Fibroblast of lung (primary cell): Measurements from ENCODE around the gene GHRHR. TPM values are rescaled to one million over a fixed set of nuclear protein-coding genes. Genes with fewer than 3 reads are reported as not detected.

Experiments
- DNase-seq, 2 donors: peaks; one replicate each; pipeline versions ENCODE4 v3.0.0 to v3.0.0-alpha.2; 2010; ENCODE audit warnings: low read depth in 2 of 2
- H2AFZ ChIP-seq: 2 replicates; pipeline ENCODE4 v1.5.1; 2012; ENCODE audit warnings: low read length, control low read depth, inconsistent platforms
- H3K27ac ChIP-seq: 2 replicates; pipeline ENCODE4 v1.5.1; 2011; ENCODE audit warnings: low read length, control low read depth; ENCODE audit not compliant: insufficient read depth
- H3K27me3 ChIP-seq: 2 replicates; pipeline ENCODE4 v1.5.1; 2011; ENCODE audit warnings: mild to moderate bottlenecking, low read length; ENCODE audit not compliant: control insufficient read depth, insufficient read depth
- H3K36me3 ChIP-seq: 2 replicates; pipeline ENCODE4 v1.5.1; 2011; ENCODE audit warnings: low read length; ENCODE audit not compliant: control insufficient read depth, insufficient read depth
- H3K4me1 ChIP-seq: 2 replicates; pipeline ENCODE4 v1.5.1; 2011; ENCODE audit warnings: low read length; ENCODE audit not compliant: control insufficient read depth, insufficient read depth; ENCODE audit errors: extremely low read depth
- H3K4me2 ChIP-seq: 2 replicates; pipeline ENCODE4 v1.5.1; 2011; ENCODE audit warnings: low read length, control low read depth; ENCODE audit not compliant: insufficient read depth; ENCODE audit errors: extremely low read depth
- H3K4me3 ChIP-seq, 4 experiments: fragments of 200-600 bp in 1 of 4; sonication (generic) in 1 of 4; replicated peaks in 1 of 4; 2 replicates each; pipeline ENCODE4 v1.5.1; 2011 to 2016; ENCODE audit warnings: low read length in 4 of 4, low read depth in 3 of 4, mild to moderate bottlenecking in 3 of 4, control low read depth in 2 of 4, inconsistent platforms in 1 of 4, mixed read lengths in 1 of 4; ENCODE audit not compliant: insufficient read depth in 1 of 4; ENCODE audit errors: control extremely low read depth in 1 of 4
- H3K79me2 ChIP-seq: 2 replicates; pipeline ENCODE4 v1.5.1; 2012; ENCODE audit warnings: mild to moderate bottlenecking, low read length, inconsistent platforms; ENCODE audit not compliant: control insufficient read depth, insufficient read depth
- H3K9ac ChIP-seq: 2 replicates; pipeline ENCODE4 v1.5.1; 2011; ENCODE audit warnings: mild to moderate bottlenecking, low read length, control low read depth; ENCODE audit not compliant: insufficient read depth
- H3K9me3 ChIP-seq: 2 replicates; pipeline ENCODE4 v1.5.1; 2012; ENCODE audit warnings: low read depth, low read length; ENCODE audit not compliant: control insufficient read depth, insufficient read depth
- H4K20me1 ChIP-seq: 2 replicates; pipeline ENCODE4 v1.5.1; 2011; ENCODE audit warnings: low read length; ENCODE audit not compliant: control insufficient read depth, insufficient read depth; ENCODE audit errors: extremely low read depth
- CTCF ChIP-seq, 2 donors: IDR thresholded peaks in 1 of 2; conservative IDR thresholded peaks in 1 of 2; 1 replicate in 1 of 2; 2 replicates in 1 of 2; pipeline ENCODE4 v1.5.1; 2011 to 2012; ENCODE audit warnings: low read length in 2 of 2, control low read depth in 1 of 2, inconsistent platforms in 1 of 2, low read depth in 1 of 2, mild to moderate bottlenecking in 1 of 2
- EZH2 ChIP-seq: IDR thresholded peaks from 2 replicates; pipeline ENCODE4 v1.5.1; 2012; ENCODE audit warnings: low read length, control low read depth, mild to moderate bottlenecking; ENCODE audit errors: missing control alignments
- polyA plus RNA-seq, 2 donors: library from polyadenylated mRNA; depleted of rRNA in 1 of 2; stranded (reverse) in 1 of 2; unstranded in 1 of 2; fragments of >200 nt; gene quantifications; 2 replicates each; pipeline ENCODE4 v1.2.1, GENCODE V29; 2011 to 2012; ENCODE audit warnings: missing spikeins in 1 of 2
- total RNA-seq: library from RNA; depleted of rRNA; stranded (reverse); fragments of >200 nt; gene quantifications from 2 replicates; pipeline ENCODE4 v1.2.1, GENCODE V29; 2014

The GHRHR gene
- total and polyA plus RNA-seq, 2 donors (not counting 1 experiment from before 2014, with no cell fraction given), result not detected

GRCh38 chr7:30992414-30992813 is 28.7 kb downstream of the GHRHR start:
- Histone ChIP-seq H3K79me2 (no peaks in the 10 kb centered on the region), H3K9me3 (no peaks in the 10 kb centered on the region), H3K27me3 (no peaks in the 10 kb centered on the region), H3K9ac (no peak overlapping the region), H3K4me1 (peaks cover 4% of the 10 kb centered on the region), H4K20me1 (no peaks in the 10 kb centered on the region), H3K4me3 (no peak overlapping the region), H3K4me2 (no peak overlapping the region), H3K36me3 (no peaks in the 10 kb centered on the region), H3K27ac (no peak overlapping the region), H2AFZ (no peak overlapping the region)
- DNase-seq, result no peak
- TF ChIP-seq CTCF (conservative IDR thresholded peaks at IDR 0.05 in 1 of 2, IDR thresholded peaks at IDR 0.05 in 1 of 2; ENCODE audit: low read depth in 1 of 2, low read length in 2 of 2) (no peak), EZH2 (no peak)

GRCh38 chr7:30994206-30995100 is 30.7 kb downstream of the GHRHR start:
- Histone ChIP-seq H3K79me2 (no peaks in the 10 kb centered on the region), H3K36me3 (no peaks in the 10 kb centered on the region), H3K9ac (no peak overlapping the region), H3K4me3 (no peak overlapping the region), H3K27ac (no peak overlapping the region), H3K9me3 (no peaks in the 10 kb centered on the region), H3K4me1 (no peaks in the 10 kb centered on the region), H4K20me1 (no peaks in the 10 kb centered on the region), H3K27me3 (no peaks in the 10 kb centered on the region), H3K4me2 (no peak overlapping the region), H2AFZ (no peak overlapping the region)
- DNase-seq, result no peak
- no peak for TF ChIP-seq EZH2
- TF ChIP-seq CTCF (conservative IDR thresholded peaks at IDR 0.05 in 1 of 2, IDR thresholded peaks at IDR 0.05 in 1 of 2; ENCODE audit: low read depth in 1 of 2, low read length in 2 of 2), result no peak

- no peaks in the 10 kb centered on the region for H3K27me3 ChIP-seq
- no peaks in the 10 kb centered on the region for H3K79me2 ChIP-seq
- no peak overlapping the region for H3K9ac ChIP-seq
- no peaks in the 10 kb centered on the region for H3K4me1 ChIP-seq
- H3K27ac ChIP-seq, result no peak overlapping the region
- DNase-seq, result peak in 1 of 2 donors; percentile 29
- no peak for TF ChIP-seq EZH2
- no peak overlapping the region for H2AFZ ChIP-seq
- H3K36me3 ChIP-seq, result no peaks in the 10 kb centered on the region
- H3K4me3 ChIP-seq, result no peak overlapping the region
- no peaks in the 10 kb centered on the region for H3K9me3 ChIP-seq
- no peak overlapping the region for H3K4me2 ChIP-seq
- no peaks in the 10 kb centered on the region for H4K20me1 ChIP-seq
These were observed 31.8 kb downstream of the GHRHR start for GRCh38 chr7:30995536-30995935.
